GM12864 (cell line): Measurements from ENCODE around the gene TPBG.

Experiments
- DNase-seq: peaks from one replicate; pipeline ENCODE4 v3.0.0-alpha.2; 2011; ENCODE audit warnings: low read depth
- H3K4me3 ChIP-seq: 2 replicates; pipeline ENCODE4 v1.5.1; 2011; ENCODE audit warnings: mild to moderate bottlenecking, low read depth, low read length, control low read depth
- CTCF ChIP-seq: IDR thresholded peaks from 2 replicates; pipeline ENCODE4 v1.5.1; 2011; ENCODE audit warnings: low read depth, mild to moderate bottlenecking, moderate library complexity, low read length, control low read depth, inconsistent platforms; ENCODE audit errors: missing control alignments

The TPBG gene

GRCh38 chr6:82396964-82397751 lies 33.5 kb downstream of the TPBG start:
- no peak overlapping the region for H3K4me3 ChIP-seq
- no peak for TF ChIP-seq CTCF
- DNase-seq = no peak

GRCh38 chr6:82397962-82398692 lies 34.5 kb downstream of the TPBG start:
- H3K4me3 ChIP-seq = no peak overlapping the region
- no peak for TF ChIP-seq CTCF
- no peak for DNase-seq

- TF ChIP-seq CTCF = no peak
These were observed 45.4 kb downstream of the TPBG start for GRCh38 chr6:82408952-82409431.

GRCh38 chr6:82410151-82410648 lies 46.6 kb downstream of the TPBG start:
- H3K4me3 ChIP-seq = no peak overlapping the region
- no peak for DNase-seq
- TF ChIP-seq CTCF = no peak

More at GRCh38 chr6:82408952-82409431, 45.4 kb downstream of the TPBG start:
- no peak overlapping the region for H3K4me3 ChIP-seq
- DNase-seq = no peak

- no peak for TF ChIP-seq CTCF
- no peak for DNase-seq
These were observed 50.3 kb downstream of the TPBG start for GRCh38 chr6:82413868-82414267.

GRCh38 chr6:82415820-82416219 lies 52.2 kb downstream of the TPBG start:
- no peak for DNase-seq
- TF ChIP-seq CTCF = no peak
- no peak overlapping the region for H3K4me3 ChIP-seq

More at GRCh38 chr6:82413868-82414267, 50.3 kb downstream of the TPBG start:
- no peak overlapping the region for H3K4me3 ChIP-seq
